Amniotic epithelial cell (primary cell): Measurements from ENCODE around the gene IFT74.

ENCODE experiments used
- DNase-seq: peaks from one replicate; pipeline ENCODE4 v3.0.0-alpha.2; 2010; ENCODE audit warnings: low read depth

The IFT74 gene

DNA sequence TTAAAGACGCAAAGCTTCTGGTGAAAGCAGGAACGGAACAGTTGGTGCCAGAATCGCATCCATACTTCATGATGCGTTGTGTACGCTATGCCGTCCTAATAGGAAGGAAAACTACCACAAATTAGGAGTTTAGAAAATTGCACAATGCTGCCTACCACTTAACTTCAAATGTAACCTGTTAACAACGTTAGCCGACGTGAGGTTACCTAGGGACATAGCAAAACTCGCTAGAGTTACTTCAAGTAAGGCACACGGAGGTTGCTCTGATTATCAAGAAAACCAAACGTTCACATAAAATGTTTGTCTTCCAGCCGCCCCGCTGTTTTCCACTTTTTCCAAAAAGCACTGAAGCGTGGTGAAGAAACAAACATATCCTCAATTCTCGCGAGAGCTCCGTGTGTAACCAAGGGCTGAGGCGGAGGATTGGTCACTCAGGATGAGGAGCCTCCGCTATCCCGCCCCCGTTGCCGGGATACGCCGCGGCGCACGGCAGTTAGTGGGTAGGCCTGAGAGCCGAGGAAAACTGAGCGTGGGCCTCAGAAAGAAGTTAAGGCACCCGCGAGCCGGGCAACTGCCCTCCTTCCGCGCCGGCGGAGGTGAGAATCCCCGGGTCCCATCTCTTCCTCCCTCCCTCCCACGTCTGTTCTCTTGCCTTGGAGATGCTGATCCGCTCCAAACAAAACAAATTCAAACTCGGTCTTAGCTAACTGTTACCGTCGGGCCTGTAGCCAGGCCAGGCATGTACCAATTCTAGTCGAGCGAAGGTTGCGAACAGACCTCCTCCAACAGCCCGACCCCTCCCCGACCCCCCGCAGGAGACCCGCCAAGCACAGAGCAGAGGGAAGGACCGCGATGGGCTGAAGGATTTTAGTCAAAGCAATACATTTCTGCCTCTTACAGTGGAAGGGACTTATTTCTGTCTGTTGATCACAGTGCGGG is at the start of gene IFT74:
TSS of gene IFT74 (plus strand) at position 492 of the 939 bp plus-strand sequence. CDS start 5,556 bp downstream, outside the sequence.
- peak; percentile 98 for DNase-seq

DNA sequence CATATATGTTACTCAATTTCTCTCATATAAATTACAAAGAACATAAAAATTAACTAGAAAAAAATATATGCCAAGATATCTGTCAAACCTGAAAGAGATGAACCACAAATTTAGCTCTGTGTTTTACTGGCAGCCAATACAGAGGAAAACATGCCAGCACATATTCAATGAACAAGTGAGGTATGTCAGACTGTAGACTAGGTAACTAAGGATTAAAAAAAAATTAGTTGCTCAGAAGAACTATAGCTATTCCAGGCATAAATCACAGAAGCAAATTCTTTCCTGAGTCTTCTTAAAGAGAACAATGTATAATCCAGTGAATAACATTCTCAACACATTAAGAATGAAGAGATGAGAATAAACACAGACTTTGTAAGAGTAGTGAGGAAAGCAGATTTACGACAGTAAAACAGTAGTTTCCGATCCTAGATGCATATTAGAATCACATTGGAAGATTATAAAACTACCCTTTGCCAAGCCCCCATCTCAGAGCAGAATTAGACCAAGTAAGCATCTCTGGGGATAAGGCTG is 43.0 kb upstream of the IFT74 start:
- DNase-seq: no peak

DNA sequence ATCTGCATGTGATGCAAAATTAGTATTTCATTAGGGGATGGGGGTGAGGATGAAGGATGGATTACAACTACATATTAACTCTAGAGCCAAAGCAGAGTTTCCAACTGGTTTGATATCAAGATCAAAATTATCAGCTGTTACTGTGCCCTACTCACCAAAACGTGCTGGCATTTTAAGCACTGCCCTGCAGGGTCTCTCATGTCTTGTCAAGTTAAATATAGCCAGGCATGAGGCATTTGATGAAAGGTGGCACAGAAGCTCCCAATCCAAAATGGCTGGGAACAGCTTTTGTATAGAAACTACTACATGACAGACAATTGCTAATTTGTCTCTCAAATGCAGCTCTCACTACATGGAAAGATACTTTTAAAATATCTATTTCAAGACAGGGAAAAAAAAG is 36.5 kb upstream of the IFT74 start:
- no peak for DNase-seq

DNA sequence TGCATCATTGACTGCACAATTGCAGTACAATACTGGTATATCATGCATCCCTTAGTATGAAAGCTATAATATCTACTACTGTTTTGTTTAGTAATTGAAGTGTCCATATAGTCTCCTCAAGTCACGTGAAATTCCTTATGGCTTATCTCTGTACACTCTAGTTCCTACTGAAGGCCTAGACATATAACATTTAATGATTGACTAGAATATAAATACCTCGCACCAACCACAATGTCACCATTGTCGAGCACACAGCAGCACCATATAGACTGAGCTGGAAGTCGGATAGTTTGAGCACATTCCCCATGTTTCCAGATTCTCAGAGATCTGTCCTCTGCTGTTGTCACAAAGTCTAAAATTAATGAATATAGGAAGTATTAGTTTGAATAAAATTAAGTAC is 30.6 kb upstream of the IFT74 start:
- DNase-seq: no peak

DNA sequence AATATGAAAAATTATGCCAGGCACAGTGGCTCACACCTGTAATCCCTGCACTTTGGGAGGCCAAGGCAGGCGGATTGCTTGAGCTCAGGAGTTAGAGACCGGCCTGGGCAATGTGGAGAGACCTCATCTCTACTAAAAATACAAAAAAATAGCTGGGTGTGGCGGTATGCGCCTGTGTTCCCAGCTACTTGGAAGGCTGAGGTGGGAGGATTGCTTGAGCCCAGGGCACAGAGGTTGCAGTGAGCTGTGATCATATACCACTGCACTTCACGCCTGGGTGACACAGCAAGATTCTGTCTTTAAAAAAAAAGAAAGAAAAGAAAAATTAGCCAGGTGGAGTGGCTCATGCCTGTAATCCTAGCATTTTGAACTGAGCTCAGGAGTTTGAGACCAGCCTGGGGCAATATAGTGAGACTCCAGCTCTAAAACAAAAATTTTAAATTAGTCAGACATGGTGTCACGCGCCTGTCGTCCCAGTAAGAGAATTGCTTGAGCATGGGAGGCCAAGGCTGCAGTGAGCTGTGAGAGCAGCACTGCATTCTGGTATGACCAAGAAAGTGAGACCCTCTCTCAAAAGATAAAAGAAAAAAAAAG is 27.2 kb upstream of the IFT74 start:
- no peak for DNase-seq

DNA sequence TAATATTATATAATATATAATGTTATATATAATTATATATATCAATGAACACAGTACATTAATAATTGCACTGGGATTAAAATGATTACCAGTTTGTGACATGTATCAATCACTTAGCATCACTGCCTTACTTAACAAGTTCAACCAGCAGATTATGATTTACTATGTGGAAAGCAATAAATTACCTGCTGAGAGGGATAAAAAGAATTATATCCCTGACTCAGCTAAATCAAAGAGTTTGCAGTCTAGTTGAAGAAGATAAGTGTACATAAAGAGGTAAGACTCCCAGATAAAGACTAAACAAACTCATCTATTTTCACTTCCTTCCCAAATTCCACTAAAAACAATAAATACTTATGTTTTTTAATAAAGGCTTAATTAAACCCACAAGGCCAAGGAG is 20.4 kb upstream of the IFT74 start:
- no peak for DNase-seq

DNA sequence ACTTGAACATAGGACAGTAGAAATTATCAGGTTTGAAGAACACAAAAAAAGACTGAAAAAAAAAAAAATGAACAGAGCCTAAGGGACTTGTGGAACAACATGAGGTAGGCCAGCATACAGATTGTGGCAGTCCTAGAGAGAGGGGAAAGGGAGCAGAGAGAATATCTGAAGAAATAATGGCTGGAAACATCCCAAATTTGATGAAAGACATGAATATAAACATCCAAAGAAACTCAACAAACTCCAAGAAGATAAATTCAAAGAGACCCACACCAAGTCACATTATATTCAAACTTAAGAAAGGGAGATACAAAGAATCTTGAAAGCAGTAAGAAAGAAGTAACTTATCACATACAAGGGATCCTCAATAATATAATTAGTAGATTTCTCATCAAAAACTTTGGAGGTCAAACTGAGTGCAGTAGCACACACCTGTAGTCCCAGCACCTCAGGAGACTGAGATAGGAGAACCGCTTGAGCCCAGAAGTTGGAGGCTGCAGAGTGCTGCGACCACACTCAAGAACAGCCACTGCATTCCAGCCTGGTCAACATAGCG is 18.3 kb upstream of the IFT74 start:
- DNase-seq: no peak

DNA sequence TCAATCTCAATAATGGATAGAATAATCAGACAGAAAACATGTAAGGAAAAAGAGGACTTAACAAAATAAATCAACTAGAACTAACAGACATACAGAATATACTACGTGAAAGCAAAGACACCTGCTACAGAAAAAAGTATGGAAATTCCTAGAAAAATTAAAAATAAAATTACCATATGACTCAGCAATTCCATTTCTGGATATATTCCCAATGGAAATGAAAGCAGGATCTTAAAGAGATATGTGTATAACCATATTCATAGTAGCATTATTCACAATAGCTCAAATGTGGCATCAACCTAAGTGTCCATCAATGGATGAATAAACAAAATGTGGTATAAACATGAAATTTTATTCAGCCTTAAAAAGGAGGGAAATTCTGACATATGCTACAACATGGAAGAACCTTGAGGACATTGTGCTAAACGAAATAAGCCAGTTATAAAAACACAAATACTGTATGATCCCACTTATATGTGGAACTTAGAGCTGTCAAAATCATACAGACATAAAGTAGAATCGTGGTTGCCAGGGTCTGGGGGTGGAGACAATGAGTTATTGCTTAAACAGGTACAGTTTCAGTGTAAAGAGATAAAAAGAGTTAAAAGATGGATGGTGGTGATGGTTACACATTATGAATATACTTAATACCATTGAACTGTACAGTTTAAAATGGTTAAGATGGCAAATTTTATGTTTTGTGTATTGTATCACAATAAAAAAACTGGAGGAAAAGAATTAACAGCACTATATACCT is 16.1 kb upstream of the IFT74 start:
- DNase-seq: no peak

DNA sequence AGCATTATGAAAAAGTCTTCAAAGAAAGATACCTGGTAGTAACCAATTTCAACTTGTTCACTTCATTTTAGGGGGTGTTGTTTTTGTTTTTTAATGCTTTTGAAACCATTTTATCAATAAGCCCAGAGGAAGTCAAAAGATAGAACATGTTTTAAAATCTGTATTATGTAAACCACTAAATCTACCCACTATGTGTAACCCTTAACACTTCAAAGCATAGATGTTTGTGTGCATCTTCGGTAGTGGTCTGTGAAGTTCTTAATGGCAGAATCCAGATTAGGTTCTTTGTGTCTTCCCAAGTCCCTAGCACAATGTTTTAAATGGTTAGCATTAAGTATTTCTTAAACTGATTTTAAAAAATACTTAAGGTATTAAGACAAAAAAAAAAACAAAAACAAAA is 15.4 kb upstream of the IFT74 start:
- DNase-seq: no peak

DNA sequence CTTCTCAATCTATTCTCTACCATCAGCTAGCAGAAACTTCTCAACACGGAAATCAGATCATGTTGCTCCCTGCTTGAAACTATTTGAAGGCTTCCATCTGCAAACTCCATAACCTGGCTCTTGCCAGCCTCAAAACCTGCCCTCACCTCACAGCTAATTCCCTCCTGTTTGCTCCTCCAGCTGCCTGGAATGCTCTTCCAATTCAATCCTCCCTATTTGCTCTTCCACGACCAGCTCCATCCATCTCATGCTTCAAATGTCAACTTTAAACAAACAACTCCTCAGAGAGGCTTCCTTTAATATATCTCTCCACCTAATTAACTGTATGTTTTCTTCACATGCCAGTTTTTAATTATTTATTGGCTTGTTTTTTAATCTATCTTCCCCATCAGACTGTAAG is 10.6 kb upstream of the IFT74 start:
- no peak for DNase-seq

DNA sequence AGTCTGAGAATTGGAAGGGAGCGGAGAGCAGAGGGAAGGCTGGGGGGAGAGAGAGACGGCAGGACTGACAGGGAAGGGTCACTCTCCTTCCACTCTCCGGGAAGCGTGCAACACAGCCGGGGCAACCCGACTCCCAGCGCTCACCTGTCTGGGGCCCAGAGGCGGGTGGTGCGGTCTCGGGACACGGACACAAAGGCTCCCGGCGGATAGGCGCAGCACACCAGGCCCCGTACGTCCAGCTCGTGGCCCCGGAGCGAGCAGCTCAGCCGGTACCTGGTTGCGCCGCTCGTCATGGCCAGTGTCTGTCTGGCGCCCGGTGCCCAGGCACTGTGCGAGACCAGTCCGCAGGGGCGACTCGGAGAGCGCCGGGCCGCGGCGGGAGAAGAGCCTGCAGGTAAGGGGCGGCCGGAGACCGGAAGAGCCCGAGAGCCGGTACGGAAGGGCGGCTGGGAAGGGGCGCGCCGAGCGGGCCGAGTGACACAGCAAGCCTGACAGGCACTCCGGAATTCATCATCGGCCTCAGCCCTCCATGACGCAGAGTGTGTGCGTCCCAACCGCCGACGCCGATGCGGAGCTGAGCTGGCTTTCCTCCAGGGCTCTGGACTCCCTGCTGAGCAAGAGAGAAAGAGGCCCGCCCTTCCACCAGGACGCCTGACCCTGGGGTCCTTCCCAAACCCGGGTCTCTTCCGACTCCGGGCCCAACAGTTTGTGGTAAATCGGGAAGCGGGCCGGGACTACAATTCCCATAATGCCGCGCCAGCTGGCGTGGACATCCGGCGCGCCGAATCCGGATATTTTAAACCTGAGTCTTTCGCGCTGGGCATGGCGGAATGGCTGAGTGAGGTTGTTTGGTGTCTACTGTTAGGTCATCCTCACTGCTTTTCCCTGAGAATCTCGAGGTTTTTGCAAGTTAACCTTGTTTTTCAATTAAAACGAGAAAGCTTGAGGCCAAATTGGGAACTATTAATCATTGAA is 9.2 kb upstream of the IFT74 start, which contains the start of gene PLAA:
TSS of gene PLAA (minus strand) at position 490 of the 975 bp plus-strand sequence. CDS start at position 293, 197 bp downstream.
- DNase-seq: peak; percentile 89

DNA sequence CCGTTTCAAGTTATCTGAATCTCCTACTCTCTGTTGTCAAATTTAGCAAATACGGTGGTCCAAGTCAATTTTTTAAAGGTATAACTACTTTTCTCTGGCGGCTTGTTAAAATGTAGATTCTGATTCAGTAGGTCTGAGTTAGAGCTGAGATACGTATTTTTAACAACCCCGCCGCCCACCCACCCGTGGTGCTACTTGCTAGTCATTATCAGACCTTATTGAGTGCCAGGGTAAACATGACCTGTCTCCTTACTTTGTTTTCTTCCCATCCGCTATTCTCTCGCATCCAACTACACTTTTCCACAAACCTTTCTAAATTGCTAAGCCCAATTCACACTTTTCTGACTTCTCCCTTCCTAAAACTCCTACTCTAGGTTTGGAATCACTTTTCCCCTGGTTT is 8.5 kb upstream of the IFT74 start:
- no peak for DNase-seq

DNA sequence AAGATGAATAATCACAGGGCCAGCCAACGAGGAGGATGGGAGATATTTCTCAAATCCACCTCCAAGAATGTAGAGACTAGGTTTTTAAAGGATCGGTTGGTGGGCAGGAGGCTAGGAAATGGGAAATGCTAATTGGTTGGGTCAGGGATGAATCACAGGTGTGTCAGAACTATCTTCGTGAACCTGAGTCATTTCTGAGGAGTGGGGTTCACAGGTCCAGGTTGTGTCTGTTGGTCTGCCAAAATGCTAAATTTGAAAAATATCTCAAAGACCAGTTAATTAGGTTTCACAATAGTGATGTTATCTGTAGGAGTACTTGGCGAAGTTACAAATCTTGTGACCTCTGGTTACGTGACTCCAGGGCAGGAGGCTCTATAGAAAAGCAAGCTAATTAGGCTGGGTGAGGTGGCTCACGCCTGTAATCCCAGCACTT is 6.6 kb upstream of the IFT74 start:
- peak; percentile 37 for DNase-seq

DNA sequence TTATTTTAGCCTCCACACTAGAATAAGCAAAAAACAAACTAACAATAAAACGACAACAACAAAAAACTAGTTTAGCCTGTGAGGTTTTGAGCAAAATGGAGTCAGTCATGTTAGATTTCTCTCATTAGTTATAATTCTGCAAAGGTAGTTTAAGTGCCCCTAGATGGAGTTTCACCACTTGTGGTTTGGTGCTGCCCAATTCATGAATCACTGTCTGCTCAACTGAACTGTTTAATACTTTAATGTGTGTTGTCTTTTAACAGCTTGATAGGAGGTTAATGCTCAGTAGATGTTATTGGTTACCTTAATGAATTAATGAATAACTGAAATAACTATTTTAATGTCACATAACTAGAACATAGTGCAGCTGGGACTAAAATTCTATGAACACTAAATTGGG is 5.7 kb upstream of the IFT74 start:
- no peak for DNase-seq

DNA sequence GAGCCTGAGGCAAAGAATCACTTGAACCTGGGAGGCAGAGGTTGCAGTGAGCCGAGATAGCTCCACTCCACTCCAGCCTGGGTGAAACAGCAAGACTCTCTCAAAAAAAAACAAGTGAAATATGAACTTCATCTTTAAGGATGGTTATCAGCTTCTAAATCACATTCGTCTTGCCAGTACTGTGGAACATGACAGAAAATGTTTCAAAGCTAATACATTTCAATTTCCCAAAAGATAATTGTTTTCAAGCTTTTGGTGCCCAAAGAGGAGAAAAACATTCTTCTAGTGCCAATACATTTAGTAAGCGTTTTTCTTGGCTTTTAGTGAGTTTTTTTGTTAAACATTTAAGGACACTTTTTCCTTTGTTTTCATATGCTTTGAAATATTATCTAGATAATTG is 4.4 kb upstream of the IFT74 start:
- DNase-seq: no peak

DNA sequence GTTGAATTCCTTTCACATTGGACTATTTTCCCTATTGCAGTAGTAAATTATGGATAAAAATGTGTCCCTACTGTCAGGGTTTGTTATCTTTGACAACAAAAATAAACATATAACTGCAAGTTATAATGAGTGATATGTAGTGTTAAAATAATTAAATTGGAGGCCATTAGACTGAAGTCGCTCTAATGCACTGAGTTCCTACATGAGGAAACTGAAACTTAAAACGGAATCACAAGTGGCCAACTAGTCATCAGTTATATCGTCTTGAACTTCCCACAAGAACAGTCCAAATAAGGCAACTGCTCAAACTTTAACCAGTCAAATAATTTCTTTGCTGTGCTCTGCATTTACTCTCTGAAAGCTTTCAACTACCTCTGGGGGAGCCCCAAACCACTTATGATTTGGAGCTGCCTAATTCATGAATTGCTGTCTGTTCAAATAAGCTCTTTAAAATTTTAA is 2.1 kb upstream of the IFT74 start:
- no peak for DNase-seq

DNA sequence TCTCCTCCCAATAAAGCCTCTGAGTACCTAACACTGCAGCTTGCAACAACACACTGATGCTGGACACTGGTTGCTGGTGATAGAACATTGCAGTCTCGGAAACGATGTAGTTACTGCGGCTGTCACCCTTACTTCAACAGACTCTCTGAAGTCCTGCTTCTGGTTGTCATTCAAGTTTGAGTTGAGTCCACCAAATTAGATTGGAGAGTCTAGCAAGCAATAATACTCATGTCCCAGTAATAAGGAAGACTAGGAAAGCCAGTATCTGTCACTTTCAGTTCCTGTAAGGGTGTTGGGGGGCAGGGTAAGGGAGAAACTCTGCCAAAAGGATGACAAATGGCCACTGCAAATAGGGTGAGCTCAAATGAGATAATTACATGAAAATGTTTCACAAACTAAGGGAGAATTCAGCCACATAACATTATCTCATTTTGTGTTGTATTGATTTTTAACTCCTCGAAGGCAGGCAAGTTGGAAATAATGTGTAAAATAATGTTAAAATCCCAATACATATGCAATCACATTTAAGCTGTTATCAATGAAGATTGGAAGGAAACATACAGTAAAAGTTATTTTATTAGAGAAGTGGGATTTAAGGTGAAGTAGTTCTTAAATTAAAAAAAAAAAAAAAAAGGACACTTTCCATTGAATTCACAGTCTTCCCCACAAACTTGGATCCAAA is 849 bp upstream of the IFT74 start:
- no peak for DNase-seq

DNA sequence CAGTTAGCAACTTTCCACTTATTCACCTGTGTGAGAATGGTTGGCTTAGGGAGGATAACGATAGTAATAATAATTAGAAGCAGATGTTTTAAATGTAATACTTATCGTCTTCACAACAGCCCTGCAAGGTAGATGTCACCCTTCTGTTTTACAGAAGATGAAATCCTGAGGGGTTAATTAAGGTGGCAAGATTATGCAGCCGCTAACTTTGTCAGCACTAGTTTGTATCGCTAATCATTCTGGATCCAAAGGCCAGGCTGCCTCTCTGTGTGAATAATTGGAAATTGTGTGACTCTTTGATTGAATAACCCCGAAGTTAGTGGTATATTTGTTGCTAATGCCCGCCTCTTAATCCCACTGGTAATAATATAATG is 635 bp downstream of the IFT74 start:
- no peak for DNase-seq

DNA sequence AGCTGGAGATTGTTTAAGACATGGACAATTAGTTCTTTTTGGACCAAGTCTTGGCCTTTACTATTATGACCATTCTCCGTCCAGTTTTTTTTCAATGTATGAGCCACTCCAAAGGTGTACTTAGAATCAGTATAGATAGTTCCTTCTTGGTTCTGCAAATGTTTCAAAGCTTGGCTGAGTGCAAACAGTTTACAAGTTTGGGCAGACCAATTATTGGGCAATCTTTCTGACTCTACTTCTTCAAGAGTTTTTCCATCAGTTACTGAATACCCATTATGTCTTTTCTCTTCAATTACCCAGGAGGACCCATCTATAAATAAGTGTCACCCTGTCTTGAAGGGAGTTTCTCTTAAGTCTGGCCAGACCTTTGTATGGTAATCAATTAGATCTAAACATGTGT is 15.5 kb downstream of the IFT74 start:
- no peak for DNase-seq

DNA sequence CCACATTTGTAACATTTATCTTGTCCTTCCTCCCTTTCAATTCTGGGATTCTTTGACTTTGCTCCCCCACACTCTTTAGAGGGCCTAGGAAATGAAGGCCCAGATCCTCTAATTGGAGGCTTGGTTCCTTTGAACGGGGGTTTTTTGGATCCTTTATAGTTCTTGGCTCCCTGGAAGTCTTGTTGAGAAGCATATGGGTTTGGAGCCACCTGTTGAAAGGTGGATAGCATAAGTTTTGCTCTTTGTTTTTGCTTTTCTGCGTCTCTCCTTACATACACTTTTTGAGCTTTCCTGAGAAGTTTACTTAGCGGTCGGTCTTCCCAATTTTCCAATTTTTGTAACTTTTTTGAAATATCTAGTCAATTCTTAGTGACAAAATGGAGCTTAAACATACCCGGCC is 17.8 kb downstream of the IFT74 start:
- no peak for DNase-seq
